ENCODE measurements around the gene MMP21.
A peak's percentile ranks its signal among the peaks of the same experiment; 100 is the strongest.

Gene MMP21

DNA sequence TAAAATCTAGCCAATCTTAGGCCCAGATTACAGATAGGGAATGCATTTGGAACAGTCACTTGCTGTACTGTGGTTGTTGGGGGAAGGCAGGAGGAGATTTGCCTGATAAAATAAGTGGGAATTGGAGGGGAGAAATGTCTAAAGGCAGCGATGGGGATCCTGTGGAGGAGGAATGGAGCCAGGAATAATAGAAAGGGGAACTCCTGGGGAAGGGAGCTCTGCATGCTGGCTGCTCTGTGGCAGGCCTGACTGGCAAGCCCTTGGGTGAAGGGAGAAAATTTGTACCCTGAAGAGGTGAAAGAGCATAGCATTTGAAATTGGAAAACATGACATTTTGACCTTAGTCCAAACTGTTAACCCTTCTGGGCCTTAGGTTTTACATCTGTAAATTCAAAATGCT lies 13.7 kb downstream of the MMP21 start:
- no peak for DNase-seq

DNA sequence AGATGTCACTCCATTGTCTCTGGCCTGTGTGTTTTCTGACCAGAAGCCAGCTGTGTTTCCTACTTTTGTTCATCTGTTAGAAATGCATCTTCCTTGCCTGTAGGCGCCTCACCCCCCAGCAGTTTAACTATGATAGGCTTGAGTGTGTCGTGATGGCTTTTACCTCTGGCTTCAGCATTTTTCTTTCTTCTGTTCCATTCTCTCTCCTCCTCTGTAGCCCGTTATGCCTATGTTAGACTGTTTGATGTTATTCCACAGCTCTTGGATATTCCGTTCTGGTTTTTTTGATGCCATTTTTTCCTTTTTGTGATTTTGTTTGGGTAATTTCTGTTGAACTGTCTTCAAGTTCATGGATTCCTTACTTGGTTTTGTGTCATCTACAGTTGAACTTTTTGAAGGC lies 17.9 kb downstream of the MMP21 start:
- DNase-seq: no peak

DNA sequence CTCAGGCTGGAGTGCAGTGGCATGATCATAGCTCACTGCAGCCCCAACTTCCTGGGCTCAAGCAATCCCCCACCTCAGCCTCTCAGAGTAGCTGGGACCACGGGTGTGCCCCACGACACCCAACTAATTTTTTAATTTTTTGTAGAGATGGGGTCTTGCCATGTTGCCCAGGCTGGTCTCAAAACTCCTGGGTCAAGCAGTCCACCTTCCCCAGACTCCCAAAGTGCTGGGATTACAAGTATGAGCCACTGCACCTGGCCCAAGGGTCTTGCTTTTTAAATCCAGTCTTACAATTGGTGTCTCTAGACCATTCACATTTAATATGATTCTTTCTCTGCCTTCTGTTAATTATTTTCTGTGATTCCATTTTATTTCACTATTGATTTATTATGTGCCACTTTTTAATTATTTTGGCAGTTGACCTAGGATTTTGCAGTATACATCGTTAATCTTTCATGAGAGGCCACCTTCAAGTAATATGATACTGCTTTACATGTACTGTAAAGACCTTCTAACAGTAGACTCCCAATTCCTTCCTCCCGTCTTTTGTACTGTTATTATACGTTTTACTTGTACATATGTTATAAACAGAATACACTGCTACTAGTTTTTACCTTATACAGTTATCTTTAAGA lies 18.7 kb downstream of the MMP21 start:
- DNase-seq: peak in 1 of 3 experiments; percentile 1

DNA sequence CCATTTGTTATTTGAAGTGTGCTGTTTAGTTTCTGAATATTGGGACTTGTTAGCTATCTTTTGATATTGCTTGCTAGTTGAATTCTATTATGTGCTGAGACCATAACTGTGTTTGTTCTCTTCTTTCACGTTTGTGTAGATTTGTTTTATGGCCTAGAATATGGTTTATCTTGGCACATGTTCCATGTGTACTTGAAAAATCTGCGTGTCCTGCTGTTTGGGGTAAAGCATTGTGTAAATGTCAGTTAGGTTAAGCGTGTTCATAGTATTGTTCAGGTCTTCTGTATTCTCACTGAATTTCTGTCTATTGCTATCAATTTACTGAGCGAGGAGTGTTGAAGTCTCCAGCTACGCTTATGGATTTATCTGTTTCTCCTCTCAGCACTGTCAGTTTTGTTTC lies 19.4 kb downstream of the MMP21 start:
- no peak for DNase-seq

DNA sequence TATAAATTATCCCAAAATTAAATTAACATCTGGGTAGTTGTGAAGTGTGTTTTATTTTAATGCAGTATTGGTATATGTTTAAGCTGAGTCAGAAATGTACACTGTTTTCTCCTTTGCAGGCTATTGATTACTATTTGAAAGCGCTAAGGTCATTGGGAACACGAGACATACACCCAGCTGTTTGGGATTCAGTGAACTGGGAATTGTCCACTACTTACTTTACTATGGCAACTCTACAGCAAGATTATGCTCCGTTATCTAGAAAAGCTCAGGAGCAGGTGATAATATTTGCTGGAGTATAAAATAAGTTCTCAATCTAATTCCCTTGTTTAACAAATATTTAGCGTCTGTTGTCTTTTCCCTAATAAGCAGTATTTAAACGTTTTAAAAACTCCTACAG lies 28.2 kb downstream of the MMP21 start:
- DNase-seq: no peak

DNA sequence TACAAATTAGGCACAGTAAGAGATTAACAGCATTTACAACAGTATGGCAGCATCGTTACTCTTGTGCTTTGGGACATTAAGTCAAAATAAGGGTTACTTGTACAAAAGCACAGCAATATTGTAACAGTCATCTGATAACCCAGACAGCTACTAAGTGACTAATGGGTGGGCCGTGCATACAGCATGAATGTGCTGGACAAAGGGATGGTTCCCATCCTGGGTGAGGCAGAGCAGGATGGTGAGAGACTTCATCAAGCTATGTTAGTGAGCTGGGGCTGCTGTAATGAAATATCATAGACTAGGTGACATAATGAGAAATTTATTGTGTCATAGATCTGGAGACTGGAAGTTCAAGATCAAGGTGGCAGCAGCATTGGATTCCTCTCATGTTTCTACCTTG lies 30.7 kb downstream of the MMP21 start:
- DNase-seq: no peak

DNA sequence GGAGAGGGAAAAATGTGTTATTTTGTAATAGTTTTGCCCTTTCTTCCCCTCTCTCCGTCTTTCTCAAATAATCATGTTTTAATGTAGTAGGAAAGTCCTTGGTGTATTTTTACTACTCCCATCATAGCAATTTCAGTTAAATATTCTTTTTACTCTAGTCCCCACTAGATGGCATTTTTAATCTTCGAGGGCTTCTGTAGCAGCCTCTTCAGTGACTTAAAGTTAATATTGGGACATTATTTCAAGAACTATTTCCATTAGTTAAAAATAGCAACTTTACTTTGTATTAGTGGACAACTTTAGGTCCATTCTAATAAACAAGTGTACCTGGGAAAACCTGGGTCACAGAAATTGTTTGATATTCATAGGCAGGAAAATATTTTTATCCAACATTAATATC lies 33.2 kb downstream of the MMP21 start:
- DNase-seq: no peak

DNA sequence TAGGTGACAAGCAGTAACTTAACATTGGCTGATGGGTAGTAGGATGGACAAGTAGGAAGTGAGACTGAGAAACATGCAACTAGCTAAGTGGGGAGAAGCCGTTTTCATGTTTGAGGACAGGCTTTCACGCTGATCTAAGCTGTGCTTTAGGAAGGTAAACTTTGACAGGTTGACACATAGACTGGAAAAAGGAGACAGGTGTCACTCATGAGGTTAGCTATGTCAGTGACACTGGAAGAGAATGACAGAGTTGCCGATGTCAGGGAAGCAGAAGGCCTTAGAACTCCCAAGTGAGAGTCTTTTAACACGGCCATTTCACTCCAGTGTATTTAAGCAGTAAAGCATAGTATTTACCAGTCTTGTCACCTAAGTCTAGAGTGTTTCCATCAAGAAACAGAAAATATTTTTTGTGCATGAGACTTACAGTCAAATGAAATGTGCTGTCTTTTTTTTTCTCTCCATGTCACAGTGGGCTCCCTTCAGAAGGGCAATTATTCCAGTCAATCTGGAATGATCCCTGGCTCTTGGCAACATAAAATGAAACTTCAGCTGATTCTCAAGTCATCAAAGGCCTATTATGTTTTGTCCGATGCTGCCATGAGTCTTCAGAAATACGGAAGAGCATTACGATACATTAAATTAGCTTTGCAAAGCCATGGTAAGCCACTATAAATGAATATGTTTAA lies 35.5 kb downstream of the MMP21 start:
- DNase-seq: no peak

DNA sequence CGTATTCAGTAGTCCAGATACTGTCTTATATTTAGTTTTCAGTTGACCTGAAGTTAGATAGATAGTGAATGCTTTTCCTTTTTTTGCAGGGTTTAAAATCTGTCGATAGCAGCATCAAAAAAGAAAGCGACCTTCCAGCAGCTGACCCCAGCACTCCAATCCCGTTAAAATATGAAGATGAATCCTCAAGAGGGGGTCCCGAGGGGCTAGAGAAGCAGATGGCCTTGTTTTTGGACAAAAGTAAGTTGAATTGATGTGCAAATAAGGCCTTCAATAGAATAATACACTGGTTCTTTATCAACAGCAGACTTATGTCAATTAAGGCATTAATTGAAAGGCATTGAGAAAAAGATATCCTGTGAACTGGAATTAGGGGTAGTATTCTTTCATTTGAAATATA lies 37.4 kb downstream of the MMP21 start:
- no peak for DNase-seq

DNA sequence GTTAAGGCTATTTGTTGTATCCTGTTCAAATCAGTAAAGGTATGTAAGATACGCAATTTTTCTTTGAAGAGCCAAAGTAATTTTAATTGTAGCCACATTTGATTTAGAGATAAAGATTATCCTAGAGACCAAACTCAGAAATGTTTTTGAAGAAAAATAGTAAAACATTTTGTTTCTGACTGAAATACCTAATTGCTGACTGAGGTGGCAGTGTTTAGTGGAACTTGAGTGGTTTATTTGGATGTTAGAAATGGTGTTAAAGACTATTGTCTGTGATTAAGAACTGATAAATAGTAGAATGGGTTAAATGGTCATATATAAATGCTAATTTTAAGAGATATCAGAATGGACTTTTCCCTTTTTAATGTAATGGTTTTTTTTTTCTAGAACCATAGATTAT lies 40.8 kb downstream of the MMP21 start:
- no peak for DNase-seq

DNA sequence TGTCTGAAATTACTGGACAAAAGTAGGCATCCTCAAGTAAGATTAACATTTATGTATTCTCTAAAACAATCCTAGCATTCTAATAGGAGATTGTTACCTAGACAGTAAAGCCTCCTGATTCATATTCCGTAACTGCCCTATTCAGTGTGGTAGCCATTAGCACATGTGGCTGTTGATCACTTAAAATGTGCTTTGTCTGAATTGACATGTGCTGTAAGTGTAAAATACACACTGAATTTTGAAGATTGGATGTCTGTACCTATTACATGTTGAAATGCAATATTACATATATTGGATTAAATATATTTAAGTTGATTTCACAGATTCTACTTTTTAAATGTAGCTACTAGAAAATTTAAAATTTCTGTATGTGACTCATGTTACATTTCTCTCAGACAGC lies 41.5 kb downstream of the MMP21 start:
- DNase-seq: no peak

DNA sequence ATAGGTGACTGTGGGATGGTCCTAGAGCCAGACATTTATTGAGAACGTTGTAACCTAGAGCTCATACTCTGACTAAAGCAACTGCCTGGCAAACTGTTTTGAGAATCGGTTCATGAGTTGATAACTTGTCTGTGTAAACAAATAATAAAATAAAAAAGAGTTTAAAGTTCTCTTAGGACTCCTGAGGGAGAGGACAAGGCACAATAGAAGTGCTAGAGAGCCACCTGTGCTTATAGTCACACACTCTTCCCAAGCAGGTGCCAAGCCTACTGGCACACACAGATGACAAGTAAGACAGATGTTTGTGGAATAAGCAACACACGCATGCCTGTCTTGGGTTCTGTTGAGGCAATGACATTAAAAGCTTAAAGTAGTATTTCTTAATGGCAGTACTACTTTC lies 48.2 kb downstream of the MMP21 start:
- no peak for DNase-seq

DNA sequence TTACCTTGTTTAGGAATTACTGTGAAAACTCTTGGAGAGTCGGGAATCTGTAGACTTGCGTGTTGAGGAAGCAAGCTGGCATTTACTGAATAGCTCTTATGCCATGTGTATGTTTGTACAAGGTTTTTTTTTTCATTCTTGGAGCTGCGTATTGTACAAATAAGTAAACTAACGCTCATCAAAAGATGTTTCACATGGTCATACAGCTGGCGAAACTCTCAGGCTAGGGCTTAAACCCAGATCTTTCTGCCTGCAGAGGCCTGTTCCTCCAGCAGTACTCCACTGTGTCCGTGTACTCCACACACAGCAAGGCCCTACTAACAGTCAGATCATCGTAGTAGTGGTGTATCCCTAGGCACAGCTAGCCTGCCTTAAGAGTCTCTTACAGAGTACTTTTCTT lies 48.7 kb downstream of the MMP21 start:
- DNase-seq: no peak

DNA sequence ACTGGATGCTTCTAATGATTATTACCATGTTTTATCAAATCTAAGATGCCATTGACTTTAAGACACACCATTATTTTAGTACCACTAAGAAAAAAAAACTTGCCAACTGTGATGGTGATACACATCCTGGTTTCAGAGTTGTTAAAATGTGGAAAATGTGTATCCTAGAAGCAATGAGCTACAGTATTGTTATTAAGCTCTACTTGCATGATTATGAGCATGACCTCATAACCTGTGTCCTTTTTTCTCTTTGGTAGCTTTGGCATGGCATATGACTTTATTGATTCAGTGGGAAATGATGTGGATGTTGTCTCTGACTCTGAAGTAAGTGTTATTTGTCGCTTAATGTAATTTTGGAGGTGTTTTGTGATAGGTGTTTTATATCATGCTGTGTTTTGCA lies 52.8 kb downstream of the MMP21 start:
- no peak for DNase-seq

DNA sequence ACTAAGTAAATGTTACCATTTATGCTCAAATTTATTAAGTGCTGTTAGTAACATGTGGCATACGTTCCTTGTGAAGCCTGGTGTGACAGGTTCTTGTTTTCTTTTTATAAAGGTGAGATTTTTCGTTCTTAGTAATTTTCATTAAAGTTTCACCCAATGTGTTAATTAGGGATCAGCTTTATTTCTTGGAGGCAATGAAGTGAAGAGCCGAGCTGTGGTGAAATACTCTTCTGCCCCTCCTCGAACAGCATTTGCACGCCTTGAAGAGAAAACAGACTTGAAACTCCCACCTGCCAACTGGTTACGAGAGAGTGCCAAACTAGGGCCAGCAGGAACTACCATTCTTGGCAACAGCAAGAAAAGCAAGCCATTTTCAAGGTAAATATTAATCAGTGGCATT lies 54.6 kb downstream of the MMP21 start:
- DNase-seq: no peak

DNA sequence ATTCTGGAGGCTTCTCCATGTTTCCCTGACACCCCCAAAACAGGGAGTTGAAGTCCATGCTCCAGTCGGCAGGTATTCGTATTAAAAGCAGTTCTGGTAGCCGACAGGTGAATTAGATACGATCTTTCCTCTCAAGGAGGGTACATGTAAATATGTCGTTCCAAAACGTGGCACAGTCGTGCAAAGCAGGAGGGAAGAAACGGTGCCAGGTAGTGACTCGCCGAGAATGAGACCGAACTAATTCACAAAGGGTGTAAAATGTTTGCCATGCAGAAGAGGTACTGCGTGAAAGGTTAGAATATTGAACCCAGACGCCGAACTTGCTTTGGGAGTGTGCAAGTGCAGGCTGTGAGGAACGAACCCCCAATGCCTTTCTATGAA lies 55.6 kb downstream of the MMP21 start:
- DNase-seq: peak in 1 of 3 experiments; percentile 69

DNA sequence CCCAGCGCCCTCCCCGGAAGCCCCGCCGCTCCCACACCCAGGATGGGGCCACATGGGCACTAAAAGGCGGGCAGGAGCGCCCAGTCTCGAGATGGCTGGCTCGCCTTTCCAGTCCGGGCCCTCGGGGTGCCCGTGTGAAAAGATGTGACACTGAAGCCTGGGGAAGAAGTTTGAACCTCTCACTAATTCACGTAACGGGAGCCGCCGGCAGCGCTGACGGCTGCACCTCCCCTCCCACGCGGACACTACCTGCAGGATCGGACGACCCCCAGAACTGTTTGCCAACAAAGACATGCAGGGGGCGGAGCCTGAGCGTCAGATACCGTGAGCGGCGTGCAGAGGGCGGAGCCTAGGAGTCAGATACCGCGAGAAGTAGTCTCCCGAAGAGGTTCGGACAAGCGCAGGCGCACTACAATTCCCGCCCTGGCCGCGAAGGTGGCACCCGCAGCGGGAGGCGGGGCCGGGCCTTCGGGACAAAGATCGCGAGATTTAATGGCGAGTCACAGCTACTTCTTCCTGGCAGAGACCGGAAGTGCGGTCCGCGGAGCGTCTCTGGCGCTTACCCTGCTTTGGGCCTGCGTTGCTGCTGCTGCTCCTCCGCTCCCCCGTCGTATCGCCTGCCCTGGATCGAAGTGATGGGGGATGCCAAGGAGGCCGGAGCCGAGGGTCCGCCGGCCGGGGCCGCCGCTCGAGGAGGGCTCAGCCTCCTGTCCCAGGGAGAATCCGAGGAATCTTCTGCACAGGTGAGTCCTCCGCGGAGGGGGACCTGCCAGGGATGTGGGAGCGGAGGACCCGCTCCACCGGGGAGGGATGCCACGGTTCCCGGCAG lies 56.2 kb downstream of the MMP21 start, which contains the start of gene EDRF1:
EDRF1 (plus strand) TSS at position 537 of the 829 bp plus-strand sequence; CDS start at position 636, 99 bp downstream.
- peak; percentile 94 to 98 (median 96) for DNase-seq
